Nephron progenitor cell (in vitro differentiated cells): ENCODE data around the gene CISD2.
"Not testable (repeated sequence)": the region's sequence is repeated elsewhere in the genome, so short reads cannot be mapped to it uniquely, and the experiment has no call there.

Experiments used
- DNase-seq: peaks from one replicate; pipeline ENCODE4 v3.0.0; 2021
- H3K27ac Mint-ChIP-seq: 2 replicates; pipeline ENCODE4 v1.8.0; 2021; ENCODE audit warnings: mild to moderate bottlenecking, moderate library complexity, mixed read lengths
- H3K27me3 Mint-ChIP-seq: 2 replicates; pipeline ENCODE4 v1.8.0; 2021; ENCODE audit warnings: mild to moderate bottlenecking, low read depth, mixed read lengths; ENCODE audit not compliant: poor library complexity
- H3K36me3 Mint-ChIP-seq: 2 replicates; pipeline ENCODE4 v1.8.0; 2021; ENCODE audit warnings: low read depth, mixed read lengths
- H3K4me1 Mint-ChIP-seq: 2 replicates; pipeline ENCODE4 v1.8.0; 2021; ENCODE audit warnings: mixed read lengths
- H3K4me3 Mint-ChIP-seq: 2 replicates; pipeline ENCODE4 v1.8.0; 2021; ENCODE audit warnings: mild to moderate bottlenecking, moderate library complexity, mixed read lengths
- H3K9me3 Mint-ChIP-seq: 2 replicates; pipeline ENCODE4 v1.8.0; 2021; ENCODE audit warnings: mild to moderate bottlenecking, moderate library complexity, mixed read lengths
- CTCF ChIP-seq: fragments of 200-600 bp; sonication (generic); IDR thresholded peaks from 2 replicates; pipeline ENCODE4 v1.5.0; 2021; ENCODE audit warnings: antibody characterized with exemption

The CISD2 gene

GRCh38 chr4:102896547-102896946, 27.8 kb downstream of the CISD2 start:
- H3K27me3 Mint-ChIP-seq, H3K27ac Mint-ChIP-seq, H3K36me3 Mint-ChIP-seq, H3K4me3 Mint-ChIP-seq, H3K4me1 Mint-ChIP-seq, H3K9me3 Mint-ChIP-seq, DNase-seq: not testable (repeated sequence)

GRCh38 chr4:102897610-102898009, 28.8 kb downstream of the CISD2 start:
- not testable (repeated sequence) for H3K9me3 Mint-ChIP-seq, DNase-seq, H3K4me1 Mint-ChIP-seq, H3K27me3 Mint-ChIP-seq, H3K4me3 Mint-ChIP-seq, H3K36me3 Mint-ChIP-seq, H3K27ac Mint-ChIP-seq

GRCh38 chr4:102901804-102902203, 33.0 kb downstream of the CISD2 start:
- Mint-ChIP-seq H3K27me3 (peaks cover 4% of the 10 kb centered on the region), H3K4me3 (no peak overlapping the region), H3K27ac (no peak overlapping the region), H3K9me3 (no peaks in the 10 kb centered on the region), H3K36me3 (no peaks in the 10 kb centered on the region), H3K4me1 (no peaks in the 10 kb centered on the region)
- DNase-seq = no peak
- no peak for TF ChIP-seq CTCF

- Mint-ChIP-seq H3K4me3 (no peak overlapping the region), H3K27ac (no peak overlapping the region)
Measured at GRCh38 chr4:102918859-102919258, 50.1 kb downstream of the CISD2 start.

GRCh38 chr4:102919697-102920096, 50.9 kb downstream of the CISD2 start:
- H3K27ac Mint-ChIP-seq, H3K4me3 Mint-ChIP-seq, H3K36me3 Mint-ChIP-seq, H3K4me1 Mint-ChIP-seq, H3K27me3 Mint-ChIP-seq, DNase-seq: not testable (repeated sequence)
- H3K9me3 Mint-ChIP-seq = peaks cover 50% of the 10 kb centered on the region

More at GRCh38 chr4:102918859-102919258, 50.1 kb downstream of the CISD2 start:
- no peak for TF ChIP-seq CTCF
- peaks cover 3% of the 10 kb centered on the region for H3K27me3 Mint-ChIP-seq
- H3K4me1 Mint-ChIP-seq = no peaks in the 10 kb centered on the region
- peaks cover 47% of the 10 kb centered on the region for H3K9me3 Mint-ChIP-seq
- DNase-seq = no peak
- H3K36me3 Mint-ChIP-seq = peaks cover 13% of the 10 kb centered on the region

GRCh38 chr4:102935716-102936115, 66.9 kb downstream of the CISD2 start:
- H3K27me3 Mint-ChIP-seq = no peaks in the 10 kb centered on the region
- no peak for TF ChIP-seq CTCF
- no peak overlapping the region for H3K27ac Mint-ChIP-seq
- no peak for DNase-seq
- H3K9me3 Mint-ChIP-seq = no peaks in the 10 kb centered on the region
- H3K36me3 Mint-ChIP-seq = no peaks in the 10 kb centered on the region
- no peaks in the 10 kb centered on the region for H3K4me1 Mint-ChIP-seq
- no peak overlapping the region for H3K4me3 Mint-ChIP-seq

GRCh38 chr4:102938063-102938462, 69.3 kb downstream of the CISD2 start:
- not testable (repeated sequence) for H3K27me3 Mint-ChIP-seq, H3K36me3 Mint-ChIP-seq, DNase-seq, H3K4me1 Mint-ChIP-seq, H3K4me3 Mint-ChIP-seq, H3K27ac Mint-ChIP-seq
- peaks cover 11% of the 10 kb centered on the region for H3K9me3 Mint-ChIP-seq
